Lung (tissue), 12 donors: ENCODE results near the gene PIN1. TPM values are rescaled to one million over a fixed set of nuclear protein-coding genes. Genes with fewer than 3 reads are reported as not detected.

Source experiments
- ATAC-seq: fragments of 200-7000 bp; cut with Tn5 transposase; one replicate; pipeline ENCODE4 v1.9.1; 2020; ENCODE audit warnings: moderate number of reproducible peaks; ENCODE audit not compliant: insufficient read depth, low FRiP score
- DNase-seq, 3 donors: peaks; one replicate each; pipeline ENCODE4 v3.0.0-alpha.2; 2013 to 2017
- H3K27ac ChIP-seq, 2 donors: one replicate each; pipeline ENCODE4 v1.5.1; 2013; ENCODE audit warnings: mild to moderate bottlenecking in 2 of 2, moderate library complexity in 2 of 2, control low read depth in 1 of 2, inconsistent platforms in 1 of 2, low read depth in 1 of 2, low read length in 1 of 2
- H3K27me3 ChIP-seq, 3 donors: one replicate each; pipeline ENCODE4 v1.5.1; 2013; ENCODE audit warnings: low read length in 2 of 3; ENCODE audit not compliant: control insufficient read depth in 3 of 3, insufficient read depth in 3 of 3
- H3K36me3 ChIP-seq, 4 donors: one replicate each; pipeline ENCODE4 v1.5.1; 2013; ENCODE audit warnings: low read length in 4 of 4, mild to moderate bottlenecking in 1 of 4, moderate library complexity in 1 of 4; ENCODE audit not compliant: control insufficient read depth in 4 of 4, insufficient read depth in 4 of 4
- H3K4me1 ChIP-seq, 5 donors: one replicate each; pipeline ENCODE4 v1.5.1; 2013; ENCODE audit warnings: low read length in 5 of 5, mild to moderate bottlenecking in 2 of 5, moderate library complexity in 1 of 5; ENCODE audit not compliant: control insufficient read depth in 5 of 5, insufficient read depth in 5 of 5
- H3K4me3 ChIP-seq: one replicate; pipeline ENCODE4 v1.5.1; 2013; ENCODE audit warnings: mild to moderate bottlenecking, control low read depth, moderate library complexity
- H3K9ac ChIP-seq, 2 donors: one replicate each; pipeline ENCODE4 v1.5.1; 2013; ENCODE audit warnings: low read length in 2 of 2, control low read depth in 1 of 2; ENCODE audit not compliant: insufficient read depth in 1 of 2
- H3K9me3 ChIP-seq, 4 donors: one replicate each; pipeline ENCODE4 v1.5.1; 2013; ENCODE audit warnings: low read length in 3 of 4, mild to moderate bottlenecking in 1 of 4, moderate library complexity in 1 of 4; ENCODE audit not compliant: control insufficient read depth in 4 of 4, insufficient read depth in 3 of 4
- WGBS, 2 donors: extraction: QIAGEN DNeasy Blood & Tissue Kit; methylation state at CpG; one replicate each; pipeline ENCODE4 v1.1.7; 2013; 5-methylcytosine and 5-hydroxymethylcytosine counted together
- polyA plus RNA-seq, 2 donors: library from polyadenylated mRNA; stranded (reverse); fragments of 200-250 nt; gene quantifications; one replicate each; pipeline ENCODE4 v1.2.1, GENCODE V29; 2013
- total RNA-seq, 2 donors: library from RNA; depleted of rRNA in 1 of 2; stranded (reverse); fragments of >200 nt in 1 of 2; gene quantifications; one replicate each; pipeline ENCODE4 v1.2.1, GENCODE V29; 2014 to 2021
- TF ChIP-seq, protein P1 (sequence below): IDR thresholded peaks from 2 replicates; pipeline ENCODE4 v1.5.1; 2012; ENCODE audit warnings: mild to moderate bottlenecking; ENCODE audit errors: control extremely low read depth, extremely low read depth
- donor health status: control.
- donor health status: control.
- donor health status: Bipolar disorder and iron deficiency.
- donor health status: healthy.
- donor health status: DM: yes; HTN: yes; CAD: no.

The PIN1 gene
- total and polyA plus RNA-seq, 4 donors: 69.8 to 108 (median 79.3) TPM

DNA sequence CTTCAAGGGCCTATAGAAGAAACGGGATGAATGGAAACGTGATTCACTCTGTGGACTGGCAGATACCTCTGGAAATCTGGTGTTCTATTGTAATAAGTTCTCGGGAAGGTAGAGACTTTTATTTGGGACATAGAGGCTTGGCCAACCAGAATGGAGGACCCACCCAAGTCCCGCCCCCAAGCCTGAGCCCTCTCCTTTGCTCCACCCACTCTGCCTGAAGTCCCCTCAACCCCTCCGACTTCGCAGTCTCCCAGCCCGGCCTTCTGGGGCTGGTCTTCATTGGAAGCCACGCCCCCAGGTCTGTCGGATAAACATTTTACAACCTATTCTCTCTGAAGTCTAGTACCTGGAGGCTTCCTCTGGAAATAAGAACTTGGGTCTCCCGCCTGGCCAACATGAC, 33.1 kb upstream of the PIN1 start:
- ATAC-seq (no peak), DNase-seq (no peak)
- Histone ChIP-seq H3K27ac (no peak overlapping the region), H3K4me3 (no peak overlapping the region), H3K4me1 (no peaks in the 10 kb centered on the region), H3K9ac (no peak overlapping the region), H3K9me3 (no peaks in the 10 kb centered on the region), H3K36me3 (peaks cover 4 to 7% (median 5%) of the 10 kb centered on the region in 4 donors), H3K27me3 (no peaks in the 10 kb centered on the region)
- WGBS, 2 donors: 90 to 94% methylated on average over 10 of the region's 10 CpGs
- TF ChIP-seq, protein P1, sequence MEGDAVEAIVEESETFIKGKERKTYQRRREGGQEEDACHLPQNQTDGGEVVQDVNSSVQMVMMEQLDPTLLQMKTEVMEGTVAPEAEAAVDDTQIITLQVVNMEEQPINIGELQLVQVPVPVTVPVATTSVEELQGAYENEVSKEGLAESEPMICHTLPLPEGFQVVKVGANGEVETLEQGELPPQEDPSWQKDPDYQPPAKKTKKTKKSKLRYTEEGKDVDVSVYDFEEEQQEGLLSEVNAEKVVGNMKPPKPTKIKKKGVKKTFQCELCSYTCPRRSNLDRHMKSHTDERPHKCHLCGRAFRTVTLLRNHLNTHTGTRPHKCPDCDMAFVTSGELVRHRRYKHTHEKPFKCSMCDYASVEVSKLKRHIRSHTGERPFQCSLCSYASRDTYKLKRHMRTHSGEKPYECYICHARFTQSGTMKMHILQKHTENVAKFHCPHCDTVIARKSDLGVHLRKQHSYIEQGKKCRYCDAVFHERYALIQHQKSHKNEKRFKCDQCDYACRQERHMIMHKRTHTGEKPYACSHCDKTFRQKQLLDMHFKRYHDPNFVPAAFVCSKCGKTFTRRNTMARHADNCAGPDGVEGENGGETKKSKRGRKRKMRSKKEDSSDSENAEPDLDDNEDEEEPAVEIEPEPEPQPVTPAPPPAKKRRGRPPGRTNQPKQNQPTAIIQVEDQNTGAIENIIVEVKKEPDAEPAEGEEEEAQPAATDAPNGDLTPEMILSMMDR: no peak

DNA sequence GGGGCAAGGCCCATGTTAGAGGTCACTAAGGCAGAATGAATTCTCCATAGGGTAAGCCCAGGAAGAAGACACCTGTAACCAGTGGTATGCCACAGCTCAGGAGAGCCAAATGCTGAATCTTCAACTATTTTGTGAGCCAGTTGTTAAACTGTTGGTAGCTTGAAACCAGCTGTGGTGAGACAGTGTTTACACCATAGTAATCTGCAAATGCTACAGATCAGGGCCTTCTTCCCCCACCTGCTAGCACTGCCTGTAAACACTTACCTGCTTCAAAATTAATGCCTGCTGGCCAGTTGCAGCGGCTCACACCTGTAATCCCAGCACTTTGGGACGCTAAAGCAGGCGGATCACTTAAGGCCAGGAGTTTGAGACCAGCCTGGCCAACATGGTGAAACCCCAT, 28.3 kb upstream of the PIN1 start:
- WGBS, 2 donors: 95 to 97% methylated on average over 3 of the region's 3 CpGs
- Histone ChIP-seq H3K9ac (no peak overlapping the region), H3K27me3 (no peaks in the 10 kb centered on the region), H3K4me3 (no peak overlapping the region), H3K36me3 (peaks cover 16 to 32% (median 19%) of the 10 kb centered on the region in 4 donors), H3K27ac (no peak overlapping the region), H3K9me3 (no peaks in the 10 kb centered on the region), H3K4me1 (no peaks in the 10 kb centered on the region)
- TF ChIP-seq, protein P1: no peak
- ATAC-seq (no peak), DNase-seq (no peak)

DNA sequence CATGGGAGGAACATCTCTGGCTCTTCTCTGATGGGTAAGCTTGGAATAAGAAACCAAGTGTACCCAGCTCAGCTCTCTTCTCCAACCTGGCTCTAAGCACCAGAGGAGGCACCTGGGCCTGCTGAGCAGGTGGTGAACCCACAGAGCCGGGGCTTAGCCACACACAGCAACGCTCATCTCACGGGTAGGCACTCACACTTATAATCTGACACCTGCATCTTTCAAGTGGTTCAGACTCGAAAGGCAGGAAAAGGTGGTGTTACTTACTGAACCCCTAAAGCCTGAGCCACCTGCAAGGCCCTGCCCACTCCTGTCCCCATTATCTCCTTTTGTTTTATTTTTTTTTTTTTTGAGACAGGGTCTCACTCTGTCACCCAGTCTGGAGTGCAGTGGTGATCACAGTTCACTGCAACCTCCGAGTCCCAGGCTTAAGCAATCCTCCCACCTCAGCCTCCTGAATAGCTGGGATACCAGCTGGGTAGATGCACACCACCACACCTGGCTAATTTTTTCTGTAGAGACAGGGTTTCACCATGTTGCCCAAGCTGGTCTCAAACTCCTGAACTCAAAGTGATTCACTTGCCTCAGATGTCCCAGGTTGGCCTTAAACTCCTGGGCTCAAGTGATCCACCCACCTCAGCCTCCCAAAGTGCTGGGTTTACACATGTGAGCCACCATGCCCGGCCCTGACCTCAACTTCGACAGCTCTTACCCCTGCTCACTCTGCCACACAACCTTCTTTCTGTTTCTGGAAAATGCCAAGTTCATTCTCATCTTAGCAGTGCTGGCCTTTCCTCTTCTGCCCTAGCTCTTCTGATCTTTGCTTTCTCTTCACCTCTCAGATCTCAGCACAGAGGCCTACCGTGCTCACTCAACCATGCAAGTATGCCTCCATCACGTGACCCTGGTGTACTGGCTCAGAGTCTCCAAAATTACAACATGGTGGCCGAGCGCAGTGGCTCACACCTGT, 26.0 kb upstream of the PIN1 start:
- DNase-seq (no peak), ATAC-seq (no peak)
- no peak overlapping the region for H3K4me3 ChIP-seq
- H3K27ac ChIP-seq: no peak overlapping the region
- TF ChIP-seq, protein P1: no peak
- peaks cover 17 to 31% (median 19%) of the 10 kb centered on the region in 4 donors for H3K36me3 ChIP-seq
- H3K9me3 ChIP-seq: no peaks in the 10 kb centered on the region
- H3K4me1 ChIP-seq: no peaks in the 10 kb centered on the region
- no peak overlapping the region for H3K9ac ChIP-seq
- H3K27me3 ChIP-seq: no peaks in the 10 kb centered on the region
- WGBS, 2 donors: 86 to 95% methylated on average over 11 of the region's 11 CpGs
